ENCODE data around the gene OR2A12.
"Not testable (repeated sequence)": the region's sequence is repeated elsewhere in the genome, so short reads cannot be mapped to it uniquely, and the experiment has no call there.

Gene OR2A12

GRCh38 chr7:144127714-144128334 lies 41.7 kb downstream of the OR2A12 start:
- DNase-seq = peak; percentile 72

DNA sequence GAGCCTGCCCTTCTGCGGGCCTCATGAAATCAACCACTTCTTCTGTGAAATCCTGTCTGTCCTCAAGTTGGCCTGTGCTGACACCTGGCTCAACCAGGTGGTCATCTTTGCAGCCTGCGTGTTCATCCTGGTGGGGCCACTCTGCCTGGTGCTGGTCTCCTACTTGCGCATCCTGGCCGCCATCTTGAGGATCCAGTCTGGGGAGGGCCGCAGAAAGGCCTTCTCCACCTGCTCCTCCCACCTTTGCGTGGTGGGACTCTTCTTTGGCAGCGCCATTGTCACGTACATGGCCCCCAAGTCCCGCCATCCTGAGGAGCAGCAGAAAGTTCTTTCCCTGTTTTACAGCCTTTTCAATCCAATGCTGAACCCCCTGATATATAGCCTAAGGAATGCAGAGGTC lies 43.5 kb downstream of the OR2A12 start:
- not testable (repeated sequence) for DNase-seq

DNA sequence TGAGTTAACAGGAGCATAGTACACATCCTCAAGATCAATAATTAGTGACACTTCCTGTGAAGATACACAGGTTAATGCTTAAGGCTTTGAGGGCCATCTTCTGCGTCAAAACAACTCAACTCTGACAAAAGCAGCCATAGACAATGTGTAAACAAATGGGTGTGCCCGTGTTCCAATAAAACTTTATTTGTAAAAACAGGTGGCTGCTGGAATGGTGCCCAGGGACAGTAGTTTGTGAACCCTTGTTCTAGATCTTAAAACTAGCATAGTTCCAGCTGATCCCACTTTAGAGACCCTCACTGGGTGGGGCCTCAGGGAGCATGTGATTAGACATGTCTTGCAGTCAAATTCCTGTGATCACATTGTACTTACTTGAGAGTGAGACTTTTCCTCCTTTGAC lies 44.7 kb downstream of the OR2A12 start:
- DNase-seq = no peak

DNA sequence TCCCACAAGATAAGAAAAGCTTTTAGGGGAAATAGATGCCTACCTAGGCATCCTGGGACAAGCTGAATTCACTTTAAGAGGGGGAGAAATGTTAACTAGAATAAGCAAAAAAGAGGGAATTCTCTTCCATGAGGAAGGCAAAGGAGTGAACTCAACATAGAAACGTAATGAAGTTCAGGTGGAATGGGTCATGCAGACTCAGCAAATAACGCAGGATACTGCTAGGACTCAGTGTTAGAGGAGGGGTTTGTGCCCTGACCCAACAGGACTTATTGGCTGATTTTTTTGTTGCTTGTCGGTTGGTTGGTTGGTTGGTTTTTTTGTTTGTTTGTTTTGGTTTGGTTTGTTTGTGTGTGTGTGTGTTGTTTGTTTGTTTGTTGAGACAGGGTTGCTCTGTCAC lies 46.2 kb downstream of the OR2A12 start:
- DNase-seq = no peak

- no peak for DNase-seq
Observed at GRCh38 chr7:144133307-144133706, 47.2 kb downstream of the OR2A12 start.

DNA sequence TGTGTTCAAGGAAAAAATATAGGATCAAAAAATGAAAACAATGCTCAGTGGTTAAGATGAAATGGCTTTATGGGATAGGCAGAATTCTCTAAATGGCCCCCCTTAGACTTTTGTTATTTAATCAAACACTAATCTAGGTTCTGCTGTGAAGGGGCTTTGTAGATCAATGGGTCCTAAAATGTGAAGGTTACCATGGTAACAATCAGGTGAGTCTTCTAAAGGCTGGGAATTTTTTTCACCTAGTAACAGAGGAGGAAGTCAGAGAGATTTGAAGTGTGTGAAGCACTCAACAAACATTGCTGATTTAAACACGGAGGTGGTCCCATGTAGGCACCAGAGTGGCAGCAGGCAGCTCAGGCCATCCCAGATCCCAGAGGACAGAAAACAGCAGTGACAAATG lies 48.0 kb downstream of the OR2A12 start:
- DNase-seq = no peak

DNA sequence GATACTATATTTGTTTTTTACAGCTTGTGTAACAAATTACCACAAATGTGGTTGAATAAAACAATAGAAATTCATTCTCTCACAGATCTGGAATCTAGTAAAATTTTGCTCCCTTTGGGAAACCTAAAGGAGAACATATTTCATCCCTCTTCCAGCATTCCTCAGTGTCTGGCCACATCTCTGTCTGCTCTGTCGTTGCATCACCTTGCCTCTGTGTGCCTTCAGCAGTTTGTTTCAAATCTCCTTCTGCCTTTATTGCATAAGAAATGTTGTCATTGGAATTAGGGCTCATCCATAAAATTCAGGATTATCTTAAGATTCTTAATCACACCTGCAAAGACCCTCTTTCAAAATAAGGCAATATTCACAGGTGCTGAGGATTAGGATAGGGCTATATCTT lies 51.4 kb downstream of the OR2A12 start:
- DNase-seq = no peak

DNA sequence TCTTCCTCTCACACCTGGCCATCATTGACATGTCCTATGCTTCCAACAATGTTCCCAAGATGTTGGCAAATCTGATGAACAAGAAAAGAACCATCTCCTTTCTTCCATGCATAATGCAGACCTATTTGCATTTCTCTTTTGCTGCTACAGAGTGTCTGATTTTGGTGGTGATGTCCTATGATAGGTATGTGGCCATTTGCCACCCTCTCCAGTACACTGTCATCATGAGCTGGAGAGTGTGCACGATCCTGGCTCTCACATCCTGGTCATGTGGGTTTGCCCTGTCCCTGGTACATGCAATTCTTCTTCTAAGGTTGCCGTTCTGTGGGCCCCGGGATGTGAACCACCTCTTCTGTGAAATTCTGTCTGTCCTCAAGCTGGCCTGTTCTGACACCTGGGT lies 56.1 kb downstream of the OR2A12 start:
- DNase-seq = no peak

- DNase-seq = no peak
Observed at GRCh38 chr7:144144426-144144825, 58.3 kb downstream of the OR2A12 start.

DNA sequence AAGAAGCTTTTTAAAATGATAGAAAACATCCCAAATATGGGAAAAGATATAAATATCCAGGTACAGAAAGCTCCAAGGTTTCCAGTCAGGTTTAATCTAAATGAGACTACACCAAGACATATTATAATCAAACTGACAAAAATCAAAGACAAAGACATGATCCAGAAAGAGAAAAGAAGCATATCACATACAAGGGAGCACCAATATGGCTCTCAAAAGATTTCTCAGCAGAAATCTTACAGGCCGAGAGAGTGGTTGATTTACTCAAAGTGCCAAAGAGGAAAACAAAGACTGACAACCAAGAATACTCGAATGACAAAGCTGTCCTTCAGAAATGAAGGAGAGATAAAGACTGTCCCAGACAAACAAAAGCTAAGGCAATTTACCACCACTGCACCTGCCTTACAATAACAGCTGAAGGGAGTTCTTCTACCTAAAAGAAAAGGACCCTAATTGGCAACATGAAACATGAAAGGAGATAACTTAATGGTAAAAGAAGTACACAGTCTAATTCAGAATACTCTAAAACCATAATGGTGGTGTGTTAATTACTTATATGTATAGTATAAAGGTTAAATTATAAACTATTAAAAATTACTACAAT lies 62.2 kb downstream of the OR2A12 start:
- DNase-seq = no peak

Data from CD4-positive, alpha-beta T cell treated with Interleukin-15 for 1 hour (primary cell).